T47D (cell line): ENCODE measurements around the gene FSD1L.

Experiments
- DNase-seq, 2 experiments: peaks; one replicate each; pipeline versions ENCODE4 v3.0.0 to v3.0.0-alpha.2; 2011 to 2012; ENCODE audit warnings: low read depth in 1 of 2, low spot score in 1 of 2
- JUND ChIP-seq: IDR thresholded peaks from 2 replicates; pipeline ENCODE4 v1.6.1; 2012; ENCODE audit warnings: low read depth
- in situ Hi-C: cut with HindIII; loops from 2 replicates; pipeline ENCODE4 v1.10.0; 2016; ENCODE audit warnings: low sequenced_read_pairs, low pct_unique_long_range_greater_than_20kb

FSD1L gene

GRCh38 chr9:105447814-105448812 lies at the start of gene FSD1L:
FSD1L (plus strand) TSS chr9:105448034; CDS start chr9:105448221, 187 bp downstream.
- peak; percentile 86 to 92 for DNase-seq
- TF ChIP-seq JUND: no peak
- in situ Hi-C loops: no loop called here

- no peak for TF ChIP-seq JUND
- peak in 1 of 2 experiments; percentile 20 for DNase-seq
- in situ Hi-C loops: no loop called here
These were observed 48.7 kb upstream of the FSD1L start for GRCh38 chr9:105399117-105399516.

- DNase-seq: peak in 1 of 2 experiments; percentile 49
- in situ Hi-C loops: no loop called here
- TF ChIP-seq JUND: no peak
These were observed 46.2 kb upstream of the FSD1L start for GRCh38 chr9:105401651-105402050.

GRCh38 chr9:105403552-105404248 lies 44.1 kb upstream of the FSD1L start:
- TF ChIP-seq JUND: no peak
- no peak for DNase-seq
- in situ Hi-C loops: no loop called here

GRCh38 chr9:105405514-105406131 lies 42.2 kb upstream of the FSD1L start:
- in situ Hi-C loops: no loop called here
- no peak for TF ChIP-seq JUND
- DNase-seq: peak in 1 of 2 experiments; percentile 18

- DNase-seq: no peak
- no peak for TF ChIP-seq JUND
- in situ Hi-C loops: no loop called here
These were observed 41.5 kb upstream of the FSD1L start for GRCh38 chr9:105406369-105406768.

- DNase-seq: peak; percentile 44 to 80
- no peak for TF ChIP-seq JUND
- in situ Hi-C loops: no loop called here
These were observed 34.3 kb upstream of the FSD1L start for GRCh38 chr9:105413525-105413924.

GRCh38 chr9:105414947-105415661 lies 32.7 kb upstream of the FSD1L start:
- in situ Hi-C loops: no loop called here
- DNase-seq: peak; percentile 18 to 69
- TF ChIP-seq JUND: no peak

GRCh38 chr9:105415662-105415980 lies 32.2 kb upstream of the FSD1L start:
- in situ Hi-C loops: no loop called here
- TF ChIP-seq JUND: no peak
- DNase-seq: no peak

- in situ Hi-C loops: no loop called here
These were observed 31.0 kb upstream of the FSD1L start for GRCh38 chr9:105416840-105417239.

GRCh38 chr9:105418588-105419500 lies 29.0 kb upstream of the FSD1L start:
- in situ Hi-C loops: no loop called here
- no peak for TF ChIP-seq JUND
- no peak for DNase-seq

More at GRCh38 chr9:105416840-105417239, 31.0 kb upstream of the FSD1L start:
- TF ChIP-seq JUND: no peak
- DNase-seq: no peak
